GM21390 (cell line): ENCODE data around the gene MRM2.

ENCODE experiments used
- ATAC-seq: cut with Tn5 transposase; IDR thresholded peaks from one replicate; pipeline ENCODE4 v1.9.1; 2021; ENCODE audit not compliant: unreplicated experiment

The MRM2 gene

GRCh38 chr7:2248984-2249694 lies 7.1 kb upstream of the MRM2 start:
- peak; percentile 64 for ATAC-seq

DNA sequence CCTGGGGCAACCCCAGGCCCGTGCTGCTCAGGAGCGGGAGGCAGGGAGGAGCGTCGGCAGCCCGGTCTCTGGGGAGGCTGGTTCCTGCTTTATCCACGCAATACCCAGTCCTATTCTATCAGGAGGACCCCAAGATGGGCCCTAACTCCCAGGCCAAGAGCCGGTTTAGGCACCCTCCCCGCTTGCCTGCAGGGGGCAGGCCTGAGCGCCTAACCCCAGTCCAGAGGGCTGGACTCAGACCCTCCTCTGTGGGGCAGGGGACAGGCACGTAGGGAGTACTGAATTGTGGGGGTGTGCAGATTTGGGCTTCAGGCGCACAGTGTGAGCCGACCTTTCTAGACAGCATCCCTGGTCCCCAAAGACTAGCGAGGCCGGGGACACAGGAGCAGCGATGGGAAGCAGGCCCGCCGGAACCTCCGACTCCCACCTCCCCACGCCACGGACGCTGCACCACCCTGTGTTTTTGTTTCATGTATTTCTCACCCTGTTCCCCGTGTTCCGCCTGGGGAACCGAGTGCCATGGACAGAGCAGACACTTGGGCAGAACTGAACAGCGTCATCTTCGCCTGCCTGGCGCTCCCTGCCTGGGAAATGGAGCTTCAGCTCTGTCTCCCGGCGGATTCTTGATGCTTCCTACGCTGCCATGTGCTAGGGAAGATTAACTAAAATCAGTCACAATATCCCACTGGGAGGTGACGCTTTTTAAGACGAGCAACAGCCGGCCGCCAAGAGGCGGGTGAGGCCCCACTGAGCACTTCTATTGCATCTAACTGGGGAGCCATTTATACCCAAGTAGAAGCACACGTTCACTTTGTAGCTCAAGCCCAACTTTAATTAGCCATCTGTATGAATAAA lies 5.4 kb upstream of the MRM2 start:
- ATAC-seq = no peak

- ATAC-seq = no peak
These were observed 4.1 kb upstream of the MRM2 start for GRCh38 chr7:2245883-2246675.

DNA sequence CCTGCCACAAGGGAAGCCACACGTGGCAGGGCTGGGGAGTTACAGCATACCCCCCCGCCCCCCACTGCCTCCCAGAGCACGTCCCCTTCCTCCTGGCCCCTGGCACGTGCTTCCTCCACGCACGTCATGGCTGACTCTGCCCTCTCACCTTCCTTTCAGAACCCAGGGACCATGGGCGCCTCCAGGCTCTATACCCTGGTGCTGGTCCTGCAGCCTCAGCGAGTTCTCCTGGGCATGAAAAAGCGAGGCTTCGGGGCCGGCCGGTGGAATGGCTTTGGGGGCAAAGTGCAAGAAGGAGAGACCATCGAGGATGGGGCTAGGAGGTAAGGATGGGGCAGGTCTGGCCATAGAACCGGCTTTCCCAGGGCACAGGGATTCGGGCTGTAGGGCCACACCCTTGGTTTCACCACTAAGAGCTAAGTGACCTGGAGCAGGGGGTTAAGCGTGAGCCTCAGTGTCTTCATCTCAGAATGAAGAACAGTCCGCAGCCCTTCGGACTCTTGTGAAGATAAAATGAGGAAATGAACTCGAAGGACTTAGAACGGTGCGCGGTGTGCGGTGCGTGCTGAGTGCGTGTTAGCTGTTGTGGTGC lies 2.5 kb upstream of the MRM2 start:
- no peak for ATAC-seq

DNA sequence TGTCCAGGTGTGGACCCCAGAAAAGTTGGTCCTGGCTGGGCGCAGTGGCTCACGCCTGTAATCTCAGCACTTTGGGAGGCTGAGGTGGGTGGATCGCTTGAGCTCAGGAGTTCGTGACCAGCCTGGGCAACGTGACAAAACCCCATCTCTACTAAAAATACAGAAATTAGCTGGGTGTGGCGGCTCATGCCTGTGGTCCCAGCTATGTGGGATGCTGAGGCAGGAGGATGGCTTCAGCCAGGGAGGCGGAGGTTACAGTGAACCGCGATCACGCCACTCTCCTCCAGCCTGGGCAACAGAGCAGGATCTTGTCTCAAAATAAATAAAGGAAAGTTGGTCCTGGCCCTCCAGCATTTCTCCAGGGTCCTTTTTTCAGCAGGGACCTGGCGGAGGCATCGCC lies 1.5 kb upstream of the MRM2 start:
- ATAC-seq = no peak

DNA sequence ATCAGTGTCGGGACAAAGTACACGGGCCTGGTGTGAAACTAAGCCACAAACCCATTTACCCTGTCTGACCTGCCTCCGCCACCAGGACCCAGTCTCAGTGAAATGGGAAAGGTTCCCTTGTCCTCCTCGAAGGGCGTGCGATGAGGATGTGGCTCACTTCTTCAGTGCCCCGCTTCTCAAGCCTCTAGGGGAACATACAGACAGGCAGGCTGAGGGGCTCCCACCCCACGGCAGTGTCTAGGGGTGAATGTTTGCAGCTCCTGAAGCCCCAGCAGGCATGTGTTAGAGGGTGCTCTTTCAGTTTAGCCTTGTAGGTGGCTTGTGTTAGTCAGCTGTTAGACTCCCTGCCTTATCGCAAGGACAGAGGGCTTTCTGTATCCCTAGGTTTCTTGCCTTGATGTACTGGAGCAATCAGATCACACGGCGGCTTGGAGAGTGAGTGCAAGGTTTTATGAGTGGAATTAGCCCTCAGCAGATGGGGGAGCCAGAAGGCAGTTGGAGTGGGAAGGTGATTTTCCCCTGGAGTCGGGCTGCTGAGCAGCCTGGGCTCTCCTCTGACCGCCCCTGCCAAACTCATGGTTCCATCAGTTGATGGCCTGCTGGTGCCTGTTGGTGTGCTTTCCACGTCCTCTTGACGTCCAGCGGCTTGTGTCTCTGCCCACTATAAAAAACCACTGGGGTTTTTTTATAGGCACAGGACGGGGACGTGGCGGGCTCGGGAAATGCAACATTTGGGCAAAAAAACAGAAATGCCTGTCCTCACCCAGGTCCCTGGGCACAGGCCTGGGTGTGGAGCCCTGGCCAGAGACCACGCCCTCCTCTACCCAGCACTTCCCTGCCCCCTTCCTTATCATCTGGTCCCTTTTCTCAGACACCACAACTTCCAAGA lies 780 bp upstream of the MRM2 start:
- ATAC-seq = peak; percentile 18

GRCh38 chr7:2239242-2239641 lies 2.8 kb downstream of the MRM2 start:
- ATAC-seq = no peak

GRCh38 chr7:2237109-2237602 lies 4.8 kb downstream of the MRM2 start:
- ATAC-seq = peak; percentile 56

- no peak for ATAC-seq
These were observed 8.1 kb downstream of the MRM2 start for GRCh38 chr7:2233926-2234325.

DNA sequence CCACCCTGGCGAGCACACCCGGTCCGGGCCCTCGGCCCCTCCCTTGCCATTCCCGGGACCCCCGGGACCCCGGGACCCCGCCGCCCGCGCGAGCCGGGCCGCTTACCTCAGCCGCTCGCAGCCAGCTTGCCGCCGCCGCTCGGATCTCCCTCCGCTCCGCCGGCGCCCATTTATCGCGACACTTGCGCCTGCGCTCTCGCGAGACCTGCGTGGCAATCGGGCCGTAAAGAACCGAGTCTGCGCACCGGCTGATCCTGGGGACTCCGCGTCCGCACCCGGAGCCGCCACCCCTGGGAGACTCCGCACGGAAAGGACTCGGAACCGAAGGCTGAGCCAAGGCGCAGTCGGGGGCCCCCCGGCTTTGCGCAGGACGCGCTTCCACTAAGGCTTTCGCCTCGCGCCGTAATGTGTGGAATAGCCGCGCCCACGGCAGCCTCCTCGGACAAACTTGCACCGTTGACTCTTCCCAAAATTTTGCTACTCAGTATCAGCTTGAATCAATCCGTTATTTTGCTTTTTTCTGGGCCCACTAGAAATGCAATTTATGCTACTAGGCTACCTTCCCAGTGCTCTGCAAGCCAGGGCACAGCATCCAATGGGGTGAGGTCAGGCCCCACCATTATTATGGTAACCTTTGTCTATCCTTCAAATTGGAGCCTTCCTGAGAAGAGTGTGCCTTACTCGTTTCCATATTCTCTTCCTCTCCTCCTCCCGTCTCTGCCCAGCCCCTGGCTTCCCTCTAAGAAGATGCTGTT lies 9.1 kb downstream of the MRM2 start, which contains the start of gene MAD1L1:
TSS of gene MAD1L1 (minus strand) at position 180 of the 755 bp plus-strand sequence. CDS start 2,812 bp downstream, outside the sequence.
- ATAC-seq = peak; percentile 68

- ATAC-seq = peak; percentile 32
These were observed 9.8 kb downstream of the MRM2 start for GRCh38 chr7:2231992-2232765.

DNA sequence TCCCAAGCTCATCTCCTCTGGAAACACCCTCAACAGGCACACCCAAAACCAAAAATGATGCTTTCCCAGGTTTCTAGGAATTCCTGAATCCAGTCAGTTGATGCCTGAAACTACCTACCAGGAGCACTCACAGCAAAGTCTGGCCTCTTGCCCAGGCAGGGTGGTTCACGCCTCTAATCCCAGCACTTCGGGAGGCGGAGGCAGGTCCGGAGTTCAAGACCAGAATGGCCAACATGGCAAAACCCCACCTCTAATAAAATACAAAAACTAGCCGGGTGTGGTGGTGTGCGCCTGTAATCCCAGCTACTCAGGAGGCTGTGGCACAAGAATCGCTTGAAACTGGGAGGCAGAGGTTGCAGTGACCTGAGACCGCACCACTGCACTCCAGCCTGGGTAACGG lies 11.1 kb downstream of the MRM2 start:
- ATAC-seq = no peak

DNA sequence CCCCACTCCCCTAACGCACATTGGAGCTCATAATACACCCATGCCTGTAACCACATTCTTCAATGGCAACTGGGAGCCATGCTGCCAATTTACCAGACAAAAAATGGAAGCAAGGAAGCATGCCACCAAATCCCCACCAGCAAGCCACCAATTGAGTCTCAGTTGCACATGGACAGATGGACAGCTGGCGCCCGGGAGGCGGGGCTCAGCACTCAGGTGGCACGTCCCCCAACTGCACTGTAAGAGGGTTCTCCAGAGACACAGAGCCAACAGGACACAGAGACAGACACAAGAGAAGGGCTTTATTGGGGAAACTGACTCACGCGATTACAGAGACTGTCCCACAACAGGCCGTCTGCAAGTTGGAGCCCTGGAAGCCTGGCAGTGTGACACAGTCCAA lies 11.8 kb downstream of the MRM2 start:
- no peak for ATAC-seq

DNA sequence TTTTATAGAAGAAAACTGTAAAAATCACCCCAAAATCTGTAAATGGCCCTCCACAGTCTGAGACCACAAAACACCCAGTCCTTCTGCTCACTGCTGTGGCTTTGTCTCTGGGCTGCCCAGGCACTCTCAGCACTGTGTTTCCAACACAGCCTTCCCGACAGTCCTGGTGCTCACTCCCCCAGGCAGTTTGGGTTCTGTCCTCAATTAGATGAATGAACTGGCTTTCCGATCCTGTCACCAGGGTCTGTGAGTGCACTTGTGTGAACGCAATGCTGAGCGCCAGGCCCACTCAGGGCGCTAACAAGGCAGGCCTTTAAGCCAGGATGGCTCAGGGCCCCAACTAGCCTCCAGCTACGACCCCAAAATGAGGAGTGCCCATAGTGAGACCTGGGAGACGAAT lies 12.5 kb downstream of the MRM2 start:
- no peak for ATAC-seq

DNA sequence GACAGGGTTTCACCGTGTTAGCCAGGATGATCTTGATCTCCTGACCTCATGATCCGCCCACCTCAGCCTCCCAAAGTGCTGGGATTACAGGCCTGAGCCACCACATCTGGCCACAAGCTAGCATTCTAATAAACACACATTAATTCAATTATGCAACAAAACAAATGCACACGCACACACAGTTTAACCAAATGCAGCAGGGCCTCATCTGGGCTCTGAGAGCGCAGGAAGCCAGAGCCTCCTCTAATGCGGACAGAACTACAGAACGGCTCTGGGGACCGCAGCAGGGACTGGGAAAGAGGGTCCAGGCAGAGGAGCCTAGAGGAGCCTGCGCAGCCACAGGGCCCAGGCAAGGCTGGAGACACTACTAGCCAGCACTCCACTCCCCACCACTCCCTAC lies 13.1 kb downstream of the MRM2 start:
- no peak for ATAC-seq

- ATAC-seq = no peak
These were observed 14.3 kb downstream of the MRM2 start for GRCh38 chr7:2227699-2228098.

- ATAC-seq = no peak
These were observed 16.2 kb downstream of the MRM2 start for GRCh38 chr7:2225830-2226229.

DNA sequence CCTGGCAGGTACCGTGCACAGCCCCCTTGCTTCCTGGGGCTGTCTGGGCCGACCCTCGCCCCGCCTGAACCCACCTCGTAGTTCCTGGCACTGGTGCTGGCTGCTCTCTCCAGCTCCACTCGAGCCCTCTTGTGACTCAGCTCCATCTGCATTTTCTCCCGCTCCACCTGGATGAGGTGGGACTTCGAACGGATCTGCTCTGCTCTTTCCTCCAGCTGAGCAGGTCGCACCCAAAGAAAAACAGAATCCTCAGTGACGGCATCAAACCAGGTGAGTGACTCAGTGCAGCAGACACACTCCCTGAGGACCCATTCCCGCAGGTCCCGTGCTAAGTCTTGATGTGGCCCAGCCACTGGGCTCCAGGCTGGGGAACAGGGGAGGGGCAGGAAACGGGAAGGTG lies 16.7 kb downstream of the MRM2 start:
- no peak for ATAC-seq
